SU-DHL-6 (cell line): ENCODE data around the gene TMEM100.

Experiments
- H2AFZ ChIP-seq: fragments of 200-600 bp; sonication (generic); 2 replicates; pipeline ENCODE4 v1.6.1; 2014; ENCODE audit warnings: low read depth, mild to moderate bottlenecking, moderate library complexity, mixed read lengths, antibody characterized with exemption, low read length; ENCODE audit not compliant: severe bottlenecking
- H3F3A ChIP-seq: fragments of 200-600 bp; shearing (Covaris generic); 2 replicates; pipeline ENCODE4 v1.6.0; 2016; ENCODE audit warnings: antibody characterized with exemption, mild to moderate bottlenecking; ENCODE audit not compliant: insufficient read depth
- H3K27ac ChIP-seq: fragments of 200-600 bp; sonication (generic); 2 replicates; pipeline ENCODE4 v1.5.1; 2016; ENCODE audit warnings: low read depth, mild to moderate bottlenecking, low read length, moderate library complexity, mixed read lengths
- H3K27me3 ChIP-seq: fragments of 200-600 bp; sonication (generic), shearing (Covaris generic); 2 replicates; pipeline ENCODE4 v1.6.0; 2014; ENCODE audit warnings: mild to moderate bottlenecking, low read length
- H3K36me3 ChIP-seq: fragments of 200-600 bp; sonication (generic); 2 replicates; pipeline ENCODE4 v1.6.1; 2014; ENCODE audit warnings: mild to moderate bottlenecking, low read length, mixed read lengths
- H3K4me2 ChIP-seq: fragments of 300-600, 200-600 bp; shearing (Covaris generic), sonication (generic); 2 replicates; pipeline ENCODE4 v1.6.0; 2014; ENCODE audit warnings: low read length, low read depth, mild to moderate bottlenecking; ENCODE audit not compliant: poor library complexity, severe bottlenecking
- H3K4me3 ChIP-seq: fragments of 200-600 bp; sonication (generic); 2 replicates; pipeline ENCODE4 v1.5.1; 2014; ENCODE audit warnings: antibody characterized with exemption, low read length, mild to moderate bottlenecking, mixed read lengths; ENCODE audit not compliant: insufficient read depth, poor library complexity, severe bottlenecking
- H3K79me2 ChIP-seq: fragments of 200-600 bp; sonication (generic); 2 replicates; pipeline ENCODE4 v1.6.1; 2014; ENCODE audit warnings: mild to moderate bottlenecking, low read length, moderate library complexity; ENCODE audit not compliant: insufficient read depth
- H3K9ac ChIP-seq: fragments of 200-600 bp; sonication (generic); 2 replicates; pipeline ENCODE4 v1.7.0; 2014; ENCODE audit warnings: mild to moderate bottlenecking, low read length
- H3K9me2 ChIP-seq: fragments of 200-600 bp; sonication (generic); replicated peaks from 2 replicates; pipeline ENCODE4 v1.6.1; 2014; ENCODE audit warnings: low read length; ENCODE audit not compliant: insufficient read depth
- H3K9me3 ChIP-seq: fragments of 200-600 bp; sonication (generic); 2 replicates; pipeline ENCODE4 v1.6.1; 2014; ENCODE audit warnings: low read length, mixed read lengths; ENCODE audit not compliant: insufficient read depth
- H4K20me1 ChIP-seq: fragments of 200-600 bp; sonication (generic); 2 replicates; pipeline ENCODE4 v1.6.1; 2014; ENCODE audit warnings: low read depth, mild to moderate bottlenecking, antibody characterized with exemption, low read length, moderate library complexity, mixed read lengths
- EZH2phosphoT487 ChIP-seq: fragments of 200-600 bp; sonication (generic), shearing (Covaris generic); conservative IDR thresholded peaks from 2 replicates; pipeline ENCODE4 v1.6.1; 2018; ENCODE audit warnings: mild to moderate bottlenecking, antibody characterized with exemption, low read length, moderate library complexity, mixed read lengths
- TF ChIP-seq, protein P1 (sequence below): fragments of 200-600 bp; sonication (generic); IDR thresholded peaks from one replicate; pipeline ENCODE4 v1.5.1; 2017; ENCODE audit warnings: antibody characterized with exemption, mild to moderate bottlenecking, low read length, moderate library complexity; ENCODE audit not compliant: insufficient read depth, poor library complexity, severe bottlenecking

TMEM100 gene

DNA sequence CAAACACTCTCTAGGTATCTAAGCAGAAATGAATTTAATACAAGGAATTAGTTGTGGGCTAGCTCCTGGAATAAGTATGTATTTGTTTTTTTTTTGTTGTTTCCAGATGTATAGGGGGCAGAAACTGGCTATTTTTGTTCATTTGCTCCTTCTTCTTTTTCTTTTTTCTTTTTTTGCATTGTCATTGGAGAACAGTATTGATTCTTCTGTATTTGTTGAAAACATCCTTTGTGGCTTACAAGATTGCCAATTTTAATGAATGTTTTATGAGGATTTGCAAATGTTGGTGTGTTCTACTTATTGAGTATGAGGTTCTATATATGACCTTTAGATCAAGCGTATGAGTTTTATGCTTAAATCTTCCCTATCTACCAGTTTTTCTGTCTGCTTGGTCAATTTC is 22.6 kb upstream of the TMEM100 start:
- Histone ChIP-seq H3K4me3 (no peak overlapping the region), H3K27ac (no peak overlapping the region), H3K36me3 (no peaks in the 10 kb centered on the region), H3K9me2 (no peaks in the 10 kb centered on the region), H3F3A (no peaks in the 10 kb centered on the region), H4K20me1 (no peaks in the 10 kb centered on the region), H3K9ac (no peak overlapping the region), H3K79me2 (no peaks in the 10 kb centered on the region), H3K4me2 (no peak overlapping the region), H3K9me3 (no peaks in the 10 kb centered on the region), H2AFZ (no peak overlapping the region), H3K27me3 (no peaks in the 10 kb centered on the region)
- no peak for TF ChIP-seq EZH2phosphoT487
- TF ChIP-seq, protein P1, sequence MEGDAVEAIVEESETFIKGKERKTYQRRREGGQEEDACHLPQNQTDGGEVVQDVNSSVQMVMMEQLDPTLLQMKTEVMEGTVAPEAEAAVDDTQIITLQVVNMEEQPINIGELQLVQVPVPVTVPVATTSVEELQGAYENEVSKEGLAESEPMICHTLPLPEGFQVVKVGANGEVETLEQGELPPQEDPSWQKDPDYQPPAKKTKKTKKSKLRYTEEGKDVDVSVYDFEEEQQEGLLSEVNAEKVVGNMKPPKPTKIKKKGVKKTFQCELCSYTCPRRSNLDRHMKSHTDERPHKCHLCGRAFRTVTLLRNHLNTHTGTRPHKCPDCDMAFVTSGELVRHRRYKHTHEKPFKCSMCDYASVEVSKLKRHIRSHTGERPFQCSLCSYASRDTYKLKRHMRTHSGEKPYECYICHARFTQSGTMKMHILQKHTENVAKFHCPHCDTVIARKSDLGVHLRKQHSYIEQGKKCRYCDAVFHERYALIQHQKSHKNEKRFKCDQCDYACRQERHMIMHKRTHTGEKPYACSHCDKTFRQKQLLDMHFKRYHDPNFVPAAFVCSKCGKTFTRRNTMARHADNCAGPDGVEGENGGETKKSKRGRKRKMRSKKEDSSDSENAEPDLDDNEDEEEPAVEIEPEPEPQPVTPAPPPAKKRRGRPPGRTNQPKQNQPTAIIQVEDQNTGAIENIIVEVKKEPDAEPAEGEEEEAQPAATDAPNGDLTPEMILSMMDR, result no peak

DNA sequence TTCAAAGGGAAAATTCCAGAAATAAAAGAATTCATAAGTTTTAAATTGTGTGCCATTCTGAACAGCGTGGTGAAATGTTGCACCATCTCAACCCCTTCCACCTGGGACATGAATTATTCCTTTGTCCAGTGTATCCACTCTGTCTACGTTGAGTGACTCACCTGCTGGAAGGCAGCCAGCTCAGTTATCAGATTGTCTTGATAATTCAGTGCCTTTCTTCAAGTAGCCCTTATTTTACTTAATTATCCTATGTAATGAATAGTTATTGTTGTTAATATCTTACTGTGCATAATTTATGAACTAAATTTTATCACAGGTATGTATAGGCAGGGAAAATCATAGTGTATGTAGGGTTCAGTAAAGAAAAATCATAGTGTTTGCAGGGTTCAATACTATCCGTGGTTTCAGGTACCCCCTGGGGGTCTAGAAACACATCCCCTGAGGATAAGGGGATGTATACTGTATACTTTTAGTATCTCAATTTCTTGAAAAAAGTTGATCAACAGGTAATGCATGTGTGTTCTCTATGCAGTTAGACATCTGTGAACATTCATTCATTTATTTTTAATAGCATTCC is 20.5 kb upstream of the TMEM100 start:
- no peak for TF ChIP-seq EZH2phosphoT487
- TF ChIP-seq, protein P1, result no peak
- peak overlapping the region; percentile 37 for H3K4me3 ChIP-seq
- no peaks in the 10 kb centered on the region for H4K20me1 ChIP-seq
- H3F3A ChIP-seq, result no peaks in the 10 kb centered on the region
- H3K9me2 ChIP-seq, result no peaks in the 10 kb centered on the region
- no peaks in the 10 kb centered on the region for H3K27me3 ChIP-seq
- peak overlapping the region; percentile 68 for H3K4me2 ChIP-seq
- H2AFZ ChIP-seq, result peak overlapping the region; percentile 21
- no peaks in the 10 kb centered on the region for H3K36me3 ChIP-seq
- no peak overlapping the region for H3K9ac ChIP-seq
- no peak overlapping the region for H3K27ac ChIP-seq
- no peaks in the 10 kb centered on the region for H3K9me3 ChIP-seq
- H3K79me2 ChIP-seq, result no peaks in the 10 kb centered on the region

DNA sequence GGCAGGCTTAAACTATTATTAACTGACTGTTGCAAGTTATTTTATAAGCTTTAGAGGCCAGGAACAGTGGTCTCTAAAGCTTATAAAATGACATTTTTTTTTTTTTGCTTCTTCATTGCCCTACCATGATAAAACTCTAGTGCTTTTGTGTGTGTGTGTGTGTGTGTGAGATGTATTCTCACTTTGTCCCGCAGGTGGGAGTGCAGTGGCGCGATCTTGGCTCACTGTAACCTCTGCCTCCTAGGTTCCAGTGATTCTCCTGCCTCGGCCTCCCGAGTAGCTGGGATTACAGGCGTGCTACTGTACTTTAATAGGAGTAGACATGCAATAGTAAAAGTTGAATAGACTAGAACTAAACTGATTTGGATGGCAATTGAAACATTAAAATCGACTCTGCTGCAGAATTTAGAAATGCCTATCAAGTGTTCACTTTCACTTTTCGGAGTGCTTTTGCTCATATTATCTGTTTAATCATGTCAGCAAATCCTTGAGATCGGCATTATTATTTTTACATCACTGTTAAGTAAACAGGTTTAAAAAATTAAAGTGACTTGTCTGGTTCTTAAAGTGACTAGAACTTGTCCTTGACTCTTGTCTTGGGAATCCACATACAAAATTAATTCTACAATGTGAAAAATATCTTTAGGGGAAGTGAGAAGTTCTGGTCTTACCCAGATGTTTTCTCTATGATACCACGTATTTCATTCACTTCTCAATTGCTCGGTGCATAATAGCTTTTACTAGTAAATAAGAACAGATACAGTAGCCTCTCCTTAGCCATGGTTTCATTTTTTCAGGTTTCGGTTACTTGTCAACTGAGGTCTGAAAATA is 19.8 kb upstream of the TMEM100 start:
- Histone ChIP-seq H3K4me3 (peak overlapping the region; percentile 37), H3K36me3 (no peaks in the 10 kb centered on the region), H3K27me3 (no peaks in the 10 kb centered on the region), H3F3A (no peaks in the 10 kb centered on the region), H3K9me3 (no peaks in the 10 kb centered on the region), H4K20me1 (no peaks in the 10 kb centered on the region), H3K9me2 (no peaks in the 10 kb centered on the region), H2AFZ (peak overlapping the region; percentile 86), H3K4me2 (peak overlapping the region; percentile 68), H3K79me2 (no peaks in the 10 kb centered on the region), H3K9ac (no peak overlapping the region), H3K27ac (no peak overlapping the region)
- TF ChIP-seq EZH2phosphoT487, result no peak
- TF ChIP-seq, protein P1, result no peak
